CD4-positive, alpha-beta T cell treated with Interleukin-2 at 100 ng/mL for 4 hours (primary cell): ENCODE measurements around the gene ELOA.
"Not testable (repeated sequence)": the region's sequence is repeated elsewhere in the genome, so short reads cannot be mapped to it uniquely, and the experiment has no call there.

Experiments
- DNase-seq: peaks from one replicate; pipeline ENCODE4 v3.0.0-alpha.2; 2020; ENCODE audit warnings: low spot score

The ELOA gene

DNA sequence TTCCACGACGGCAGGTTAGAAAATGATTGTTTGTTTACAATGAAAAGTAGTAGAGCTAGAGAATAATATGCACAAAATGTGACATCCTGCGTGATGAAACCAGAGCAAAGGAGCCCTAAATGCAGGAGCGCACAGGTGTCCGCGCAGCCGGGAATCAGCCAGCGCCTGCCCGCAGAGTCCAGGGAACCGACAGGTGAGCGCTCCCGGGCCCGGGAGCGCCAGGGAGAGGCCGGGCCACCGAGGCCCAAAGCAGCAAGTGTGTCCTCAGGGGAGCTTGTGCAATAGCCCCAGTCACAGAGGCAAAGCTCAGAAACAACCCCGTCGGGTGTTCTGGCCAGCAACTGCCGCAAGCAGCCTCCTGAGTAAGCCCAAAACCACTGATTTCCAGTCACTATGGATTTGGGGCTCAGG, 58.1 kb downstream of the ELOA start:
- no peak for DNase-seq

DNA sequence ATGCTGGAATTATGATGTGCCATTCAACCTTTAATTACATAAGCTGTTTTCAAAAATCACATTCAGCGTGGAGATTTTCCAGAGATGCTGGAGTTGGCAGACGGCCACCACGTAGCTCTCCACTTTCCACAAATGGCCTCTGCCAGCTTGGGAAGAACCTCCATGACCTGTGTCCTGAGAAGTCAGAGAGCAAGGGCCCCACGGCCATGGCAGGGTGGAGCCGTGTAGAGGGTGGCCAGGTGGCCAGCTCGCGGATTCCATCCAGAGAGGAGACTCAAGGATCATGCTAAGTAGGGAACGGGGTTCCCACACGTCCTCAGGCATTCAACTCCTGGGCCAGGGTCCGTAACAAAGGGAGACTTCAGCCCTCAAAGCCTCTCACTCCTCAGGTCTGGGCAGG, 58.6 kb downstream of the ELOA start:
- no peak for DNase-seq

DNA sequence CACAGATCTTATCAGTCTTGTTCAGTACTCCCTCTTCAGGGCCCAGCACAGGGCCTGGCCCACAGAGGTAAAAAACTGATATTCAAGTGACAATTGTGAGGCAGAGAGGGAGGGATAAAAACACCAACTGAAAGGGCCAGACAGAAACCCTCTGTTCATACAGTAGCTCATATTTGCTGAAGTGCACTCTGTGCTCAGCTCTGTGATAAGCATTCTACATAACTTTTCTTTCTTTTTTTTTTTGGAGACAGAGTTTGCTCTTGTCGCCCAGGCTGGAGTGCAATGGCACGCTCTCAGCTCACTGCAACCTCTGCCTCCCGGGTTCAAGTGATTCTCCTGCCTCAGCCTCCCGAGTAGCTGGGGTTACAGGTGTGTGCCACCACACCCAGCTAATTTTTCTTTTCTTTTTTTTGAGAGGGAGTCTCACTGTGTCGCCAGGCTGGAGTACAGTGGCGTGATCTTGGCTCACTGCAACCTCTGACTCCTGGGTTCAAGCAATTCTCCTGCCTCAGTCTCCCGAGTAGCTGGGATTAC, 59.6 kb downstream of the ELOA start:
- DNase-seq = not testable (repeated sequence)

DNA sequence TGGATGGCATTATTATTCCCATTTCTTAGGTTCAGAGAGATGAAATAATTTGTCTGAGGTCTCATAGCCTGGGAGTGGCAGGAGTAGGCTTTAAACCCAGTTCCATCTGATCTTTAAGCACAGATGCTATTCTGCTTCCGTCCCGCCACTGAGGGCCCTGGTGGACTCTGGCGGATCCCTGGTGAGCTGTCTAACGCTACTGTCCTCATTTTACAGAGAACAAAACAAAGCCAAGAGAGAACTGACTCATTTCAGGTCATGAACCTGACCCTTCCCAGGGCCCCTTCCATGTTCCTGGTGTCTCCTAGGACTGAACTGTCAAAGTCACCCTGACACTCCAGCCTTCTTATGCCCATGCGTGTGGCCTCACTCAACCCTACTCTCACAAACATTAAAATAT, 60.4 kb downstream of the ELOA start:
- no peak for DNase-seq

DNA sequence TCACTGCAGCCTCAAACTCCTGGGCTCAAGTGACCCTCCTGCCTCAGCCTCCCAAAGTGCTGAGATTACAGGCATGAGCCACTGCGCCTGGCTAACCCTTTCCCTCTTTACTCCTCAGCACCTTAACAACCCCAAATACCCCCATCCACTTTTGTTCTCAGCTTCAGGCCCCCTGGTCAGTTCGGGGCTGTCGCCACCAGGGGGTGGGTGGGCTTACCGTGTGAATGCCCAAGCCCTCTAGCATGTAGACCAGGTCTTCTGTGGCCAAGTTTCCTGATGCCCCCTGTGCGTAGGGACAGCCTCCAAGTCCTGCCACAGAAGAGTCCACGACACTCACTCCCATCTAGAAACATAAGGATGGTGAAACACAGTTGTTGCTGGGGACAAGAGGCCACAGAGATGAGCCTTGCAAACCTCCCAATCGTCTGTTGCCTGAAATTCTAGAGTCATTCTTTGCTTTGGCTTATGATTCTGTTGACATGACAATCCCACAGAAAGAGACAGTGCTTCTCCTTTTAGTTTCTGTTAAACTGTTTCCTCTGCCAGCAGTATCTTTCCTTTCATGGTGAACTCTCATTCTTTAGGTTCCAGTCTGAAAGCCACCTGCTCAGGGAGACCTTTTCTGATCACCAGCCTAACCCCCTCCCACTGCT, 61.0 kb downstream of the ELOA start:
- DNase-seq = no peak

DNA sequence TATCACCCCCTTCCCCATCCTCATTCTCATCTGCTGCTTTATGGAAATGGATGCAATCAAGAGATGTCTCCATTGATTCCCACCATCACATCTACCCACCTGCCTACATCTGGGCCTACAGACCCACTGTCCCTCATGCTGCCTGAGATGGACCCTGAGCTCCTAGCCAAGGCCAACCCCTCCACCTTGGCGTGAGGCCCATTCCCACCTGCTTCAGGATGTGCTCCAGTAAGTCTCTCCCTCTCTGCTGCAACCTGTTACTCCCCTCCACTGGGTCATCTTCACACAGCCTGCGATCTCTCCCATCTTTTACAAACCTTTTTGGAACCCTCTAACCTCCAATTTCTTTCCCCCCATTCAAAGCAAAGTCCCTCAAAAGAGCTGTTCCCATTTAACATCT, 61.8 kb downstream of the ELOA start:
- DNase-seq = no peak

DNA sequence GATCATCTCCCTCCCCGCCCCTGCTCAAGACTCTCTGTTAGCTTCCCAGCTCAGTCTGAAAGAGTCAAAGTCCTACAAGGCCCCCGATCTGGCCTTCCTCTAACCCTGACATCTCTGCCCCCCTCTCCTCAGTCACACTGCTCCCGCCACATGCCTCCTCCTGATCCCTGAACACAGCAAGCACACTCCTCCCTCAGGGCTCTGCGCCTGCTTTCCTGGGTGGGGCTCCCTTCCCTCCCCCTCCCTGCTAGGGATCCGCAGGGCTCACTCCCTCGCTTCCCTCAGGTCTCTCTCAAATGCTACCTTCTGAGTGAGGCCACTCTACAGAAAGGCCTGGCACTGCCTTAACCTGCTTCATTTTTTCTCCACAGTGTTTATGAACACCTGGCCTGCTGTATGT, 63.0 kb downstream of the ELOA start:
- DNase-seq = no peak

DNA sequence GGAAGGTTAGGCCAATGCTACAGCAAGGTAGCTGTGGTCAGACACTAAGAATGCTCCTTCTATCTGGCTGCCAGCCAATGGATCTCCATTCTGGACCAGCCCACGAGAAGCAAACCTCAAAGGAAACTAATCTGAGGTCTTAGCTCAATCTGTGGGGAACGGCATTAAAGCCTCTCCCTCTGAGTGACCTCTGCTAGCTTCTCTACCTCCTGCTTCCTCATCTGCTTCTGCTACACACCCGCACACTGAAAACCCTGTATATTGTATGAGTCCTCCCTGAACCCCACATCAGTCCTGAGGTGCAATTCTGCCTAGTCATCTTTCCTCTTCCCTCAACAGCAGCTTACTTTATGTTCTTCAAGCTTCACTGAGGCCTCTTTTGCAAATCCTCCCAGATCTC, 64.2 kb downstream of the ELOA start:
- no peak for DNase-seq

DNA sequence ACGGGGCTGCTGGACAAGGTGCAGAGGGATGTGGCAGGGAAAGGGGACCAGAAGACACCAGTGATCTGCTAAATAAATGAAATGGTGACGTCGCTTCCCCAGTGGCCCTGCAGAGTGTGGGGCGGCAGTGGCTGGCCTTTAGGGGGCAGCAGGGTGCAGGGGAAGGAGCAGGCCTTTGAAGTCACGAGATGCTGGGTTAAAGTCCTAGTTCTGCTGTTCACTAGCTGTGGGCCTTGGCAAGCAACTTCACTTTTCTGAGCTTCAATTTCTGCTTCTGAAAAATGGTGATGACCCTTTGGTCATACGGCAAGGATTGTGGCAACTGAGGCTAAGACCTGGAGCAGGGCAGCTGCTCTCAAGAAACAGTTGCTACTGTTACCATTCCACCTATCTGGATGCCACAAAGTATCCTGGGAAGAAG, 66.5 kb downstream of the ELOA start:
- peak; percentile 84 for DNase-seq

DNA sequence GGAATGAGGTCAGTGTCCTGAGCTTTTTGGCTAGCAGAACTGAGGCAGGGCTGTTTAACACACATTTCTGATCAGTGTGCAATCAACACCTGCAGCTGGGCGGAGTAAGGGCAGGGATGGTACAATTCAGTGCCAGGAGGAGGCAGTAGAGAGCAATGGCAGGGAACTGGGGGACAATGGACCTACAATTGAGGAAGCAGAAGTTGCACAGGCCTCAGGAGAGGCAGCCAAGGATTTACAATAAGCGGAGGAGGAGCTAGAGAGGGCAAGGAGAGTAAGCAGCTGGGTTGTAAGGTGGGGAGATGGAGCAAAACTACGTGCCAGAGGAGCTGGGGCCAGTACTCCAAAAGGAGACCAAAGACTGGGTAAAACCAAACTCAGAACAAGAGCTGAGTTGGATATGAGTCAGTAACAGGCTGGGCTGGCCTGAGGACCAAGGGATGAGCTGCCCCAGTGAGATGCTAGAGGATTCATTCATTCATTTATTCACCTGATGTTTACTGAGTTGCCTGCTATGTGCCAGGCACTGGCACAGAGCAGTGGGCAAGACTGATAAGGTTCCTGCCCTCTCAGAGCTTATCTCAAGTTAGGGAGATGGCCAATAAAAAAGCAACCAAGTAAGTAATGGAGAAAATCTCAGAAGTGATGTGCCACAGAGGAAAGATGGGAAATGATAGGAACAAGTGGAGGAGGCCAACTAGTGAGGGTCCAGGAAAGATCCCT, 67.7 kb downstream of the ELOA start:
- peak; percentile 62 for DNase-seq
